IMR-90 (cell line): Measurements from ENCODE around the gene OR10AD1. TPM values are rescaled to one million over a fixed set of nuclear protein-coding genes. Genes with fewer than 3 reads are reported as not detected.

ENCODE experiments used
- ATAC-seq: fragments of 200-7000 bp; cut with Tn5 transposase; 2 replicates; pipeline ENCODE4 v1.9.1; 2020; ENCODE audit warnings: low read depth, mild to moderate bottlenecking, moderate library complexity
- BruUV-seq: library from RNA; stranded (reverse); fragments of 400-500 nt; replicated peaks from 2 replicates; lab custom pipeline; 2021; lab: Mats Ljungman, UMichigan
- CTCF ChIA-PET: fragments of 300-600 bp; formaldehyde crosslinking; extraction: SDS; loops from one replicate; lab custom pipeline; 2021; ENCODE audit warnings: antibody characterized with exemption; lab: Yijun Ruan, JAX
- POLR2A ChIA-PET: fragments of 300-600 bp; sonication (Branson Sonifier 250); formaldehyde crosslinking; loops from one replicate; lab custom pipeline; 2022; ENCODE audit warnings: antibody characterized with exemption; ENCODE audit not compliant: unreplicated experiment; lab: Charles Lee
- DNase-seq: peaks from one replicate; pipeline ENCODE4 v3.0.0; 2013
- H2AFZ ChIP-seq: replicated peaks from 2 replicates; pipeline ENCODE3; 2013; ENCODE audit warnings: low read length, mild to moderate bottlenecking; ENCODE audit not compliant: poor library complexity
- H2AK5ac ChIP-seq: 2 replicates; pipeline ENCODE4 v1.6.1; 2013; ENCODE audit warnings: low read depth, low read length, inconsistent platforms
- H2AK9ac ChIP-seq: replicated peaks from 2 replicates; pipeline ENCODE3; 2013; ENCODE audit warnings: mild to moderate bottlenecking, low read depth, low read length, moderate library complexity; ENCODE audit not compliant: poor library complexity
- H2BK120ac ChIP-seq: 2 replicates; pipeline ENCODE4 v1.6.1; 2013; ENCODE audit warnings: low read depth, low read length, inconsistent platforms
- H2BK15ac ChIP-seq: 3 replicates; pipeline ENCODE4 v1.6.1; 2013; ENCODE audit warnings: low read depth, low read length, inconsistent platforms
- H2BK20ac ChIP-seq: 2 replicates; pipeline ENCODE4 v1.6.1; 2013; ENCODE audit warnings: low read depth, mild to moderate bottlenecking, inconsistent platforms, low read length, moderate library complexity
- H2BK5ac ChIP-seq: 2 replicates; pipeline ENCODE4 v1.6.1; 2013; ENCODE audit warnings: mild to moderate bottlenecking, low read depth, low read length, inconsistent platforms; ENCODE audit not compliant: poor library complexity, severe bottlenecking
- H3K14ac ChIP-seq: replicated peaks from 2 replicates; pipeline ENCODE4 v1.6.1; 2013; ENCODE audit warnings: low read depth, low read length, inconsistent platforms
- H3K18ac ChIP-seq: 2 replicates; pipeline ENCODE4 v1.6.1; 2013; ENCODE audit warnings: low read depth, low read length, control low read depth
- H3K23ac ChIP-seq: 2 replicates; pipeline ENCODE4 v1.6.1; 2013; ENCODE audit warnings: low read depth, low read length, inconsistent platforms
- H3K27ac ChIP-seq: 2 replicates; pipeline ENCODE4 v1.5.1; 2013; ENCODE audit warnings: mild to moderate bottlenecking, control low read depth, low read length; ENCODE audit not compliant: insufficient read depth
- H3K27me3 ChIP-seq: 2 replicates; pipeline ENCODE4 v1.6.1; 2013; ENCODE audit warnings: low read length; ENCODE audit not compliant: control insufficient read depth, insufficient read depth
- H3K36me3 ChIP-seq: 2 replicates; pipeline ENCODE4 v1.6.1; 2013; ENCODE audit warnings: low read length, mixed read lengths; ENCODE audit not compliant: control insufficient read depth, insufficient read depth
- H3K4ac ChIP-seq: 2 replicates; pipeline ENCODE4 v1.6.1; 2013; ENCODE audit warnings: low read depth, low read length, inconsistent platforms
- H3K4me1 ChIP-seq: 2 replicates; pipeline ENCODE4 v1.6.1; 2013; ENCODE audit warnings: low read length, mixed read lengths; ENCODE audit not compliant: control insufficient read depth, insufficient read depth
- H3K4me2 ChIP-seq: 2 replicates; pipeline ENCODE4 v1.6.1; 2013; ENCODE audit warnings: low read depth, mild to moderate bottlenecking, control low read depth, low read length, moderate library complexity
- H3K4me3 ChIP-seq: 2 replicates; pipeline ENCODE4 v1.5.1; 2013; ENCODE audit warnings: low read depth, mild to moderate bottlenecking, control low read depth, low read length, moderate library complexity; ENCODE audit not compliant: insufficient read depth
- H3K56ac ChIP-seq: 2 replicates; pipeline ENCODE4 v1.6.1; 2013; ENCODE audit warnings: low read length, inconsistent platforms; ENCODE audit not compliant: insufficient read depth; ENCODE audit errors: extremely low read depth
- H3K79me1 ChIP-seq, 2 experiments: 2 replicates each; pipeline ENCODE4 v1.6.1; 2013; ENCODE audit warnings: low read length in 2 of 2, inconsistent platforms in 1 of 2, low read depth in 1 of 2
- H3K9ac ChIP-seq: 2 replicates; pipeline ENCODE4 v1.6.1; 2013; ENCODE audit warnings: low read depth, low read length, control low read depth
- H3K9me1 ChIP-seq: 2 replicates; pipeline ENCODE4 v1.6.1; 2013; ENCODE audit warnings: low read length, inconsistent platforms; ENCODE audit not compliant: insufficient read depth
- H3K9me3 ChIP-seq: 2 replicates; pipeline ENCODE4 v1.6.1; 2013; ENCODE audit warnings: low read length; ENCODE audit not compliant: control insufficient read depth, insufficient read depth
- H4K20me1 ChIP-seq: 2 replicates; pipeline ENCODE4 v1.6.1; 2013; ENCODE audit warnings: low read length, inconsistent platforms; ENCODE audit not compliant: insufficient read depth
- H4K5ac ChIP-seq: 2 replicates; pipeline ENCODE4 v1.6.1; 2013; ENCODE audit warnings: mild to moderate bottlenecking, low read depth, low read length, control low read depth
- H4K8ac ChIP-seq, 2 experiments: 2 replicates each; pipeline ENCODE4 v1.6.1; 2013; ENCODE audit warnings: low read depth in 2 of 2, low read length in 2 of 2, control low read depth in 1 of 2, inconsistent platforms in 1 of 2
- H4K91ac ChIP-seq: 2 replicates; pipeline ENCODE4 v1.6.1; 2013; ENCODE audit warnings: low read depth, low read length, inconsistent platforms; ENCODE audit not compliant: insufficient read depth
- BHLHE40 ChIP-seq: fragments of 150-350 bp; IDR thresholded peaks from 2 replicates; pipeline ENCODE4 v1.6.1; 2016; ENCODE audit warnings: mild to moderate bottlenecking, low read depth, low read length
- CHD1 ChIP-seq: IDR thresholded peaks from 2 replicates; pipeline ENCODE4 v1.6.1; 2012; ENCODE audit warnings: low read depth, low read length, improper control_type of control experiment
- MAFK ChIP-seq: IDR thresholded peaks from 2 replicates; pipeline ENCODE4 v1.6.1; 2012; ENCODE audit warnings: low read depth, low read length, improper control_type of control experiment
- MAZ ChIP-seq: IDR thresholded peaks from 2 replicates; pipeline ENCODE4 v1.6.1; 2012; ENCODE audit warnings: low read depth, mild to moderate bottlenecking, low read length, improper control_type of control experiment, moderate library complexity, borderline replicate concordance
- POLR2A ChIP-seq: IDR thresholded peaks from 2 replicates; pipeline ENCODE4 v1.6.1; 2012; ENCODE audit warnings: mild to moderate bottlenecking, low read depth, low read length
- RAD21 ChIP-seq: IDR thresholded peaks from 2 replicates; pipeline ENCODE4 v1.6.1; 2012; ENCODE audit warnings: low read length, improper control_type of control experiment
- RCOR1 ChIP-seq: IDR thresholded peaks from 2 replicates; pipeline ENCODE4 v1.6.1; 2012; ENCODE audit warnings: mild to moderate bottlenecking, low read length, improper control_type of control experiment; ENCODE audit not compliant: insufficient replicate concordance
- SMC3 ChIP-seq: fragments of 150-350 bp; IDR thresholded peaks from 2 replicates; pipeline ENCODE4 v1.6.1; 2016; ENCODE audit warnings: low read depth, mild to moderate bottlenecking, antibody characterized with exemption, low read length, moderate library complexity
- WGBS, 2 experiments: methylation state at CpG; one replicate each; pipeline versions ENCODE4 v1.1.5 to v1.1.7; 2013; ENCODE audit warnings: missing lambda C conversion rate in 2 of 2; ENCODE audit not compliant: insufficient read length in 1 of 2; ENCODE audit errors: extremely low coverage in 2 of 2; 5-methylcytosine and 5-hydroxymethylcytosine counted together
- dilution Hi-C: fragments of 300-500 bp; cut with HindIII; formaldehyde crosslinking; loops from one replicate; pipeline ENCODE4 v1.14.3; 2018; ENCODE audit warnings: low sequenced_read_pairs; ENCODE audit not compliant: unreplicated experiment
- in situ Hi-C: fragments of 300-500 bp; cut with MboI; formaldehyde crosslinking; loops from 3 replicates; pipeline ENCODE4 v1.14.3; 2019; ENCODE audit warnings: low sequenced_read_pairs, inconsistent platforms, mixed read lengths
- intact Hi-C: fragments of 100-400 bp; cut with micrococcal nuclease; formaldehyde crosslinking; loops from 2 replicates; pipeline ENCODE4 v1.10.0; 2022
- polyA plus RNA-seq, 3 experiments: library from polyadenylated mRNA; depleted of rRNA; stranded (reverse); fragments of >200 nt; gene quantifications; 2 replicates each; pipeline ENCODE4 v1.2.3, GENCODE V29; 2012; ENCODE audit warnings: low replicate concordance in 1 of 3
- total RNA-seq: library from RNA; depleted of rRNA; stranded (reverse); fragments of >200 nt; gene quantifications from 2 replicates; pipeline ENCODE4 v1.2.3, GENCODE V29; 2012
- TF ChIP-seq, protein P1 (sequence below): conservative IDR thresholded peaks from 2 replicates; pipeline ENCODE4 v1.5.1; 2012; ENCODE audit warnings: mild to moderate bottlenecking, low read depth, low read length, improper control_type of control experiment
- TF ChIP-seq, protein P2 (sequence below): fragments of 150-350 bp; IDR thresholded peaks from 2 replicates; pipeline ENCODE4 v1.6.1; 2017; ENCODE audit warnings: mild to moderate bottlenecking, antibody characterized with exemption, low read length, low read depth
- TF ChIP-seq, protein P3 (sequence below): fragments of 150-350 bp; IDR thresholded peaks from 2 replicates; pipeline ENCODE4 v1.6.1; 2016; ENCODE audit warnings: low read depth, mild to moderate bottlenecking, low read length, moderate library complexity, borderline replicate concordance

The OR10AD1 gene
- total and polyA plus RNA-seq, 2 of the 4 experiments (the other 2 are of a cell fraction): not detected

DNA sequence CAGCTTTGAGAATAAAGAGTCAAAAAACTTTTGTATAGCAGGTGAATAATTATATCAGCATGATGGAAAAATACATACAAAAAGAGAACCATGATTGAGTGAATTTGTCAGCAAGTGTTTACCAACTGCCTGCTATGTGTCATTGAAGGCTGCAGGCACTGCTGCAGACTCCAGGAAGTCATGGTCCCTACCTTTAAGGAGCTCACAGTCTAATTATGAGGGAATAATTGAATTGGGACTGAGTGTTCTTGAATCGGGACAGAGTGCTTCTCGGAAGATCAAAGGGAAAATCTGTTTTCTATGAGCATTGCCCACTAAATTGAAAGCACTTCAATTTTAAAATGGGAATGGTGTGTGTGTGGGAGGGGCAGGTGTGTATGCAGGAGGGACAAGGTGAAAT is 9.5 kb downstream of the OR10AD1 start:
- peaks cover 15% of the 10 kb centered on the region for H3K27me3 ChIP-seq
- H2BK20ac ChIP-seq: no peak overlapping the region
- peaks cover 0 to 4% of the 10 kb centered on the region in 2 experiments; a peak in 2 of 4 replicates for H3K79me1 ChIP-seq
- no peak for DNase-seq
- no peak overlapping the region for H2BK120ac ChIP-seq
- no peak overlapping the region for H2AK9ac ChIP-seq
- POLR2A ChIA-PET: no interaction called here
- no peaks in the 10 kb centered on the region for H4K20me1 ChIP-seq
- H3K27ac ChIP-seq: no peak overlapping the region
- no peak for TF ChIP-seq POLR2A
- TF ChIP-seq, protein P1, sequence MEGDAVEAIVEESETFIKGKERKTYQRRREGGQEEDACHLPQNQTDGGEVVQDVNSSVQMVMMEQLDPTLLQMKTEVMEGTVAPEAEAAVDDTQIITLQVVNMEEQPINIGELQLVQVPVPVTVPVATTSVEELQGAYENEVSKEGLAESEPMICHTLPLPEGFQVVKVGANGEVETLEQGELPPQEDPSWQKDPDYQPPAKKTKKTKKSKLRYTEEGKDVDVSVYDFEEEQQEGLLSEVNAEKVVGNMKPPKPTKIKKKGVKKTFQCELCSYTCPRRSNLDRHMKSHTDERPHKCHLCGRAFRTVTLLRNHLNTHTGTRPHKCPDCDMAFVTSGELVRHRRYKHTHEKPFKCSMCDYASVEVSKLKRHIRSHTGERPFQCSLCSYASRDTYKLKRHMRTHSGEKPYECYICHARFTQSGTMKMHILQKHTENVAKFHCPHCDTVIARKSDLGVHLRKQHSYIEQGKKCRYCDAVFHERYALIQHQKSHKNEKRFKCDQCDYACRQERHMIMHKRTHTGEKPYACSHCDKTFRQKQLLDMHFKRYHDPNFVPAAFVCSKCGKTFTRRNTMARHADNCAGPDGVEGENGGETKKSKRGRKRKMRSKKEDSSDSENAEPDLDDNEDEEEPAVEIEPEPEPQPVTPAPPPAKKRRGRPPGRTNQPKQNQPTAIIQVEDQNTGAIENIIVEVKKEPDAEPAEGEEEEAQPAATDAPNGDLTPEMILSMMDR: no peak
- no peak for TF ChIP-seq RAD21
- TF ChIP-seq SMC3: no peak
- no peak for TF ChIP-seq BHLHE40
- TF ChIP-seq, protein P2, sequence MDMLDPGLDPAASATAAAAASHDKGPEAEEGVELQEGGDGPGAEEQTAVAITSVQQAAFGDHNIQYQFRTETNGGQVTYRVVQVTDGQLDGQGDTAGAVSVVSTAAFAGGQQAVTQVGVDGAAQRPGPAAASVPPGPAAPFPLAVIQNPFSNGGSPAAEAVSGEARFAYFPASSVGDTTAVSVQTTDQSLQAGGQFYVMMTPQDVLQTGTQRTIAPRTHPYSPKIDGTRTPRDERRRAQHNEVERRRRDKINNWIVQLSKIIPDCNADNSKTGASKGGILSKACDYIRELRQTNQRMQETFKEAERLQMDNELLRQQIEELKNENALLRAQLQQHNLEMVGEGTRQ: no peak
- TF ChIP-seq RCOR1: no peak
- TF ChIP-seq MAZ: no peak
- no peak for TF ChIP-seq CHD1
- no peak for TF ChIP-seq MAFK
- TF ChIP-seq, protein P3, sequence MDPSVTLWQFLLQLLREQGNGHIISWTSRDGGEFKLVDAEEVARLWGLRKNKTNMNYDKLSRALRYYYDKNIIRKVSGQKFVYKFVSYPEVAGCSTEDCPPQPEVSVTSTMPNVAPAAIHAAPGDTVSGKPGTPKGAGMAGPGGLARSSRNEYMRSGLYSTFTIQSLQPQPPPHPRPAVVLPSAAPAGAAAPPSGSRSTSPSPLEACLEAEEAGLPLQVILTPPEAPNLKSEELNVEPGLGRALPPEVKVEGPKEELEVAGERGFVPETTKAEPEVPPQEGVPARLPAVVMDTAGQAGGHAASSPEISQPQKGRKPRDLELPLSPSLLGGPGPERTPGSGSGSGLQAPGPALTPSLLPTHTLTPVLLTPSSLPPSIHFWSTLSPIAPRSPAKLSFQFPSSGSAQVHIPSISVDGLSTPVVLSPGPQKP: no peak
- no peaks in the 10 kb centered on the region for H3K36me3 ChIP-seq
- H2BK15ac ChIP-seq: no peak overlapping the region
- BruUV-seq: no TSS peak
- H3K23ac ChIP-seq: no peak overlapping the region
- peaks cover under 1% of the 10 kb centered on the region; the same call in 1 of the 2 replicates for H3K4me1 ChIP-seq
- no peak overlapping the region for H3K18ac ChIP-seq
- H2AK5ac ChIP-seq: no peak overlapping the region
- H3K4me2 ChIP-seq: no peak overlapping the region
- peaks cover 3% of the 10 kb centered on the region; the same call in 1 of the 2 replicates for H3K9me1 ChIP-seq
- WGBS, 2 experiments: 33% methylated on average over 2 of the region's 2 CpGs; no CpG with 5 or more reads in 1 of the 2 experiments
- no peak overlapping the region for H3K9ac ChIP-seq
- H3K14ac ChIP-seq: no peak overlapping the region
- no peak for ATAC-seq
- no peak overlapping the region for H2AFZ ChIP-seq
- dilution Hi-C loops (no loop called here), in situ Hi-C loops (no loop called here), intact Hi-C loops (no loop called here)
- no peaks in the 10 kb centered on the region for H3K9me3 ChIP-seq
- no peak overlapping the region for H3K4me3 ChIP-seq
- no peak overlapping the region for H3K4ac ChIP-seq
- H3K56ac ChIP-seq: no peak overlapping the region
- CTCF ChIA-PET: interaction anchor here (1.2 kb wide), 1 partner anchor 10 kb away, joined by 3 read pairs; the partner anchor contains the start of gene CCDC184
- no peak overlapping the region for H2BK5ac ChIP-seq
- H4K8ac ChIP-seq: no peak overlapping the region
- H4K91ac ChIP-seq: no peak overlapping the region
- no peak overlapping the region for H4K5ac ChIP-seq
